Gastrocnemius medialis (tissue), 4 donors: Measurements from ENCODE around the gene GRID1.

ENCODE experiments used
- POLR2A ChIP-seq, 2 donors: fragments of 450-650 bp; IDR thresholded peaks; one replicate each; pipeline ENCODE4 v1.6.1; 2017; ENCODE audit warnings: antibody characterized with exemption in 2 of 2, mild to moderate bottlenecking in 2 of 2, moderate library complexity in 2 of 2
- TF ChIP-seq, protein P1 (sequence below), 5 experiments: fragments of 450-650 bp in 3 of 5; fragments of 200-600 bp in 2 of 5; sonication (generic) in 2 of 5; IDR thresholded peaks in 4 of 5; conservative IDR thresholded peaks in 1 of 5; 1 replicate in 4 of 5; 2 replicates in 1 of 5; pipeline ENCODE4 v1.5.1; 2016 to 2019; ENCODE audit warnings: antibody characterized with exemption in 5 of 5, mild to moderate bottlenecking in 3 of 5, moderate library complexity in 3 of 5

DNA sequence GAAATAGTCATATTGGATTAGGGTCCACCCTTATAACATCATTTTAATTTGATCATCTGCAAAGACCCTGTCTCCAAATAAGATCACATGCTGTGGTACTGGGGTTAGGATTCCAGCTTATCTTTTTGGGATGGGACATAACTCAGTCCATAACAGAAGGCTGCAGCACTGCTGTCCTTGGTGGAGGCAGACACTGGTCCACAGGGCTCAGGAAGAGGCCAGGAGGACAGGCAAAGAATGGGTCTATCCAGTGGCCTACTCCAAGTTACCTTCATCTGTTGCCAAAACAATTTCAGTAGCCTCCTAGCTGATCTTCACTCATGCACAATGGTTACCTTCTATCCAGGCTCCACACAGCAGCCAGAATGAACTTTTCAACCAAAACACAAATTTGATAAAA is 387.0 kb downstream of the GRID1 start:
- TF ChIP-seq, protein P1, sequence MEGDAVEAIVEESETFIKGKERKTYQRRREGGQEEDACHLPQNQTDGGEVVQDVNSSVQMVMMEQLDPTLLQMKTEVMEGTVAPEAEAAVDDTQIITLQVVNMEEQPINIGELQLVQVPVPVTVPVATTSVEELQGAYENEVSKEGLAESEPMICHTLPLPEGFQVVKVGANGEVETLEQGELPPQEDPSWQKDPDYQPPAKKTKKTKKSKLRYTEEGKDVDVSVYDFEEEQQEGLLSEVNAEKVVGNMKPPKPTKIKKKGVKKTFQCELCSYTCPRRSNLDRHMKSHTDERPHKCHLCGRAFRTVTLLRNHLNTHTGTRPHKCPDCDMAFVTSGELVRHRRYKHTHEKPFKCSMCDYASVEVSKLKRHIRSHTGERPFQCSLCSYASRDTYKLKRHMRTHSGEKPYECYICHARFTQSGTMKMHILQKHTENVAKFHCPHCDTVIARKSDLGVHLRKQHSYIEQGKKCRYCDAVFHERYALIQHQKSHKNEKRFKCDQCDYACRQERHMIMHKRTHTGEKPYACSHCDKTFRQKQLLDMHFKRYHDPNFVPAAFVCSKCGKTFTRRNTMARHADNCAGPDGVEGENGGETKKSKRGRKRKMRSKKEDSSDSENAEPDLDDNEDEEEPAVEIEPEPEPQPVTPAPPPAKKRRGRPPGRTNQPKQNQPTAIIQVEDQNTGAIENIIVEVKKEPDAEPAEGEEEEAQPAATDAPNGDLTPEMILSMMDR (IDR thresholded peaks at IDR 0.05 in 4 of 5, conservative IDR thresholded peaks at IDR 0.05 in 1 of 5): no peak
- no peak for TF ChIP-seq POLR2A (IDR thresholded peaks at IDR 0.05)
